Measurements from ENCODE around the gene USP54.

USP54 gene

DNA sequence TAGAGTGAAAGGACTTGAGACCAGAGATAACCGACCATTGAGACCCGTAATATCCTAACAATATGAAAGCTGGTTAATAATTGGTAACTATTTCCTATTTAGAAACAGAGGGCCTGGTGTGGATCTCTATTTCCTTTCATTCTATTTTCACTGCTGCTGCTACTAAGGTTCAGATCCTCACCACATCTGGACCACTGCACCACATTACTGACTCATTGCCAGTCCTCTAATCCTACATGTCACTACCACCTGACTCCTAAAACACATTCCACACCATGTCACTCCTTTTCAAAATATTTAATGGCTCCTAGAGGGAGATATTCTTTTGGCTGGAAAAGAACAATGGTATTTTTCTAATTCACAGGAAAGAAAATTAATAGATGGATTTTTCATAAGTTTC is 6.4 kb downstream of the USP54 start:
- TF ChIP-seq, protein P1, sequence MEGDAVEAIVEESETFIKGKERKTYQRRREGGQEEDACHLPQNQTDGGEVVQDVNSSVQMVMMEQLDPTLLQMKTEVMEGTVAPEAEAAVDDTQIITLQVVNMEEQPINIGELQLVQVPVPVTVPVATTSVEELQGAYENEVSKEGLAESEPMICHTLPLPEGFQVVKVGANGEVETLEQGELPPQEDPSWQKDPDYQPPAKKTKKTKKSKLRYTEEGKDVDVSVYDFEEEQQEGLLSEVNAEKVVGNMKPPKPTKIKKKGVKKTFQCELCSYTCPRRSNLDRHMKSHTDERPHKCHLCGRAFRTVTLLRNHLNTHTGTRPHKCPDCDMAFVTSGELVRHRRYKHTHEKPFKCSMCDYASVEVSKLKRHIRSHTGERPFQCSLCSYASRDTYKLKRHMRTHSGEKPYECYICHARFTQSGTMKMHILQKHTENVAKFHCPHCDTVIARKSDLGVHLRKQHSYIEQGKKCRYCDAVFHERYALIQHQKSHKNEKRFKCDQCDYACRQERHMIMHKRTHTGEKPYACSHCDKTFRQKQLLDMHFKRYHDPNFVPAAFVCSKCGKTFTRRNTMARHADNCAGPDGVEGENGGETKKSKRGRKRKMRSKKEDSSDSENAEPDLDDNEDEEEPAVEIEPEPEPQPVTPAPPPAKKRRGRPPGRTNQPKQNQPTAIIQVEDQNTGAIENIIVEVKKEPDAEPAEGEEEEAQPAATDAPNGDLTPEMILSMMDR (IDR thresholded peaks at IDR 0.05): no peak

DNA sequence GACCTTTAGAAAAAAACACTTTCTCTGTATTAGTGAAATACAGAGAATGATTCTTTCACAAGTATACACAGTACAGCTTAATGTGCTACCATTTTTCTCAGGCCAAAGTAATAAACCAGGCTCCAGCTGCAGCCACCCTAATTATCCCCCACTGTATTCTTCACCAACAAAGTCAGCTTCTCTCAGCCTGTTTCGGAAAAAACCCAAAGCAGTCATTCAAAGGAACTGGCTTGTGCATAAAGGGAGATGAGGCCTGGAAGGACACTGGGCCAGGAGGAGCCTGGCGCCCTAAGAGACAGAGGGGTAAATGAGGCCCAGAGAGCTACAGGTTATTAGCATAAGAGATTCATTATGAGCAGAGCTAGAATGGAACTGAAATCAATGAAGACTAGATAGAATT is 9.2 kb downstream of the USP54 start:
- TF ChIP-seq, protein P1 (IDR thresholded peaks at IDR 0.05): no peak

DNA sequence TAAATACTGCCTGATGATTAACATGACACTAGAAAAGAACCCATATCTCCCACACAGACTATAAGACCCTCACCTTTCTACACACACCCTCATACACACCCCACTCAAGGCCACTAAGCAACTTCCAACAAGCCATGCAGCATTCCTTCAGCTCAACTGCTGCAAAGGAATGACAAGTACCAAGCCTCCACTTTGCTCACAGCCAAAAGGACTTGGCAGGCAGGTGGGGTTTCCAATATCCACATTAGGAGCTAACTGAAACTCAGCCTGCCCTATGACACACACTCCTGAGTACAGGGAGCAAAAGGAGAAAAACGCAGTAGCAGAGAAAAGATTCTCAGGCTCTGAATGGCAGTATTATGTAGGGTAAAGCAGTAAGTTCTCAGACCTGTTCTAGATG is 13.4 kb downstream of the USP54 start:
- TF ChIP-seq, protein P1 (IDR thresholded peaks at IDR 0.05): no peak

DNA sequence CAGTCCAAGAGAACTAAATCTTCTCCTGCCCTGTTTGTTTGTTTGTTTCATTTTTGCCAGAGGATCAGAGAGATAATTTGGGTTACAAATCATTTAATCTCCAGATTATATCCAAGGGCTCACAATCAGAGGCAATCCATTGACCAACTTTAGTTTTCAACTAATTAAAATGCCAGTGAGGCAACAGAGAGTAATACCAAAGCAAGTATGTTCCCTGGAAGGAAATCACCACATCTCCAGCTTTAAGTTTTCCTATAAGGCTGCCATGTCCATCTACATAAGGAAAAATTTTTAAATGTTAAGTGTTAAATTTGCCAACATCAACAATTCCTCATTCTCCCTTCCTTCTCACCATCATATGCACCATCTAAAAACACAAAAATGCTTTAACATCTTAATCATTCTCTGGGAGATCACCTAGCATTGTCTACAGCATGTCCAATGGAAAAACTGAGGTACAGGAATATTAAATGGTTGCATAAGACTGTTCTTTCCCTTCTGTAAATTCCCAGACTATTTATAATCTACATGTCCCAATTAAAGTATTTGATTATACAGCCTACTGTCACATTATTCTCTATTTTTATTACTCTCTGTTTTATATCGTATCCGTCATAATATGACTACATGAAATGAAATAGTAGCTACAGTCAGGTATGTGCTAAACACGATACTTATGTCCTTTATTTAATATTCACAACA is 14.1 kb downstream of the USP54 start:
- TF ChIP-seq, protein P1 (IDR thresholded peaks at IDR 0.05): no peak

DNA sequence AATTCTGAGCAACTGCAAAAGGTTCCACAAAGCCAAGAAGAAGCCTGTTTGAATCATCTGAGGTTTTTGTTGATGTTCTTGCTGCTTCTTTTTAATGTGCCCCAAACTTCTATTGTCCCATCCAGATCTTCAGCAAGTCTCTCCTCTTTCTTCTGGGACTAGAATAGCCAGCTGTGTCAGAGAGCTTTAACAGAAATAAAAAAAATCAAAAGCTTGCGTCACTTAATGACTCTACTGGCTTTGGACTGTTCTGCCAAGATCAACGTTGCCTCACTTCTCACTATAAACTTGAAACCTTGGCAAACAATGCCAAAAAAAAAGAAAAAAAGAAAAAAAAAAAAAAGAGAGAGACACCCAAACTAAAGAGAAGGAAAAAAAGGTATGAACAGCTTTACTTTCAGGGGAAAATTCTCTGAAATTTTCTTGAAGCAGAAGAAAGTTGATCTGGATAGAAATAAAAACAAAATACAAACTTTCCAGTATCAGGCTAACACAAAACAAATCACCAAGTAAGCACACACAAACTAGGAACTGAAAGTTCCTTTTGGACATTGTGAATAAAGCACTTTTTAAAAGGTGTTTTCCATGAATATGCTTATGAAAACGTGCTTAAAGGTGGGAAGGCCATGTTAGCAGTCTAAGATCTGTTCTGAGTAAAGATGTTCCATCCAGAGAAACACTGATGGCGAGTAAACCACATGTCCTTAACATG is 14.8 kb downstream of the USP54 start:
- TF ChIP-seq, protein P1 (IDR thresholded peaks at IDR 0.05): no peak

DNA sequence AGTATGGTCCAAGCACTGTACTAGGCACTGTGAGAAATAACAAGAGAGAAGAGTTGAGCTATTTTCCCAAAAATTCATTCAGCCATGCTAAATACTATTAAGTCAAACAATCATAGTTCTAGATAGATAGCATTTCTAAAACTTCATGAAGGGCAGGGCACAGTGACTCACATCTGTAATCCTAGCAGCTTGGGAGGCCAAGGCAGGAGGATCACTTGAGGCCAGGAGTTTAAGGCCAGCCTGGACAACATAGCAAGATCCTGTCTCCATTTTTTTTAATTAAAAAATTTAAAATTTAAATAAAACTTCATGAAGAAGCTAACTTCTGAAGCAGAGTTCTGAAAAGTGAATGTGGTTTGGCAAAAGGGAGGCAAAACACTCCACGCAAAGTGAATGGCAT is 29.9 kb downstream of the USP54 start:
- TF ChIP-seq, protein P1 (IDR thresholded peaks at IDR 0.05): no peak

DNA sequence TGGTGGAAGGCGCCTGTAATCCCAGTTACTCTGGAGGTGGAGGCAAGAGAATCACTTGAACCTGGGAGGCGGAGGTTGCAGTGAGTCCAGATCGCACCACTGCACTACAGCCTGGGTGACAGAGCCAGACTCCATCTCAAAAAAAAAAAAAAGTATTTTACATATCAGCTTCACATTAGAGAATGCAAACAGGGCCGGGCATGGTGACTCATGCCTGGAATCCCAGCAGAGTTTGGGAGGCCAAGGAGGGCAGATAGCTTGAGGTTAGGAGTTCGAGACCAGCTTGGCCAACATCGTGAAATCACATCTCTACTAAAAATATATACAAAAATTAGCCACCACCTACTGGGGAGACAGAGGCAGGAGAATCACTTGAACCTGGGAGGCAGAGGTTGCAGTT is 31.6 kb downstream of the USP54 start:
- TF ChIP-seq, protein P1 (IDR thresholded peaks at IDR 0.05): no peak

Data from LNCAP (cell line).